Osteocyte (in vitro differentiated cells): Measurements from ENCODE around the gene IFNK. TPM values are rescaled to one million over a fixed set of nuclear protein-coding genes. Genes with fewer than 3 reads are reported as not detected.
"Not testable (repeated sequence)": the region's sequence is repeated elsewhere in the genome, so short reads cannot be mapped to it uniquely, and the experiment has no call there.

Source experiments
- DNase-seq: peaks from one replicate; pipeline ENCODE4 v3.0.0; 2021; ENCODE audit warnings: mixed read lengths; ENCODE audit not compliant: unreplicated experiment; ENCODE audit errors: extremely low spot score
- H3K27ac Mint-ChIP-seq: one replicate; pipeline ENCODE4 v1.8.0; 2021; ENCODE audit warnings: mild to moderate bottlenecking, mixed read lengths; ENCODE audit not compliant: unreplicated experiment
- H3K27me3 Mint-ChIP-seq: one replicate; pipeline ENCODE4 v1.8.0; 2021; ENCODE audit warnings: mixed read lengths; ENCODE audit not compliant: unreplicated experiment
- H3K36me3 Mint-ChIP-seq: one replicate; pipeline ENCODE4 v1.8.0; 2021; ENCODE audit warnings: mixed read lengths; ENCODE audit not compliant: unreplicated experiment
- H3K4me1 Mint-ChIP-seq: one replicate; pipeline ENCODE4 v1.8.0; 2021; ENCODE audit warnings: mixed read lengths; ENCODE audit not compliant: unreplicated experiment
- H3K4me3 Mint-ChIP-seq: one replicate; pipeline ENCODE4 v1.8.0; 2021; ENCODE audit warnings: mild to moderate bottlenecking, moderate library complexity, mixed read lengths; ENCODE audit not compliant: unreplicated experiment
- H3K9me3 Mint-ChIP-seq: one replicate; pipeline ENCODE4 v1.8.0; 2021; ENCODE audit warnings: mixed read lengths; ENCODE audit not compliant: unreplicated experiment
- total RNA-seq: library from RNA; stranded (reverse); gene quantifications from 2 replicates; pipeline ENCODE4 v1.2.1, GENCODE V29; 2021
- TF ChIP-seq, protein P1 (sequence below): fragments of 200-600 bp; sonication (generic); IDR thresholded peaks from 2 replicates; pipeline ENCODE4 v1.5.0; 2021; ENCODE audit warnings: antibody characterized with exemption, mild to moderate bottlenecking, moderate library complexity

The IFNK gene
- total RNA-seq, 1 donor from 2014 or later: not detected

DNA sequence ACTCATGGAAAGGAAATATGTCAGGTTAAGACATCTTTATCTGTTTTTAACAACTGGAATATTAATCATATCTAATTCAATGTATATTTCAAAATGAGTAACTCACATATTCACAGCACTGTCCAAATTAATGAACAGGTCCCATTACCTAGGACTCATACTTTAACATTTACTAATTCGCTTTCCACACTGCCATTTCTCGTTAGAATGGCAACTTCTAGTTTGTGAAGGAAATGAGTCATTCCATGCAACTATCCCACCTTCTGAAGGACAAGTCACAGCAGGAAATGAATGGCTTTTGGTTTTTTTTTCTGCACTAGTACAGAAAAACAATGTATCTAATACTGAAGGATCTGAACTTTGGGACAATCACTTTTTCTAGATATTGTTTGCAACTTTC is 24.6 kb upstream of the IFNK start:
- DNase-seq: no peak
- peaks cover 10% of the 10 kb centered on the region for H3K4me1 Mint-ChIP-seq
- H3K27me3 Mint-ChIP-seq: peaks cover 14% of the 10 kb centered on the region
- no peak overlapping the region for H3K4me3 Mint-ChIP-seq
- TF ChIP-seq, protein P1, sequence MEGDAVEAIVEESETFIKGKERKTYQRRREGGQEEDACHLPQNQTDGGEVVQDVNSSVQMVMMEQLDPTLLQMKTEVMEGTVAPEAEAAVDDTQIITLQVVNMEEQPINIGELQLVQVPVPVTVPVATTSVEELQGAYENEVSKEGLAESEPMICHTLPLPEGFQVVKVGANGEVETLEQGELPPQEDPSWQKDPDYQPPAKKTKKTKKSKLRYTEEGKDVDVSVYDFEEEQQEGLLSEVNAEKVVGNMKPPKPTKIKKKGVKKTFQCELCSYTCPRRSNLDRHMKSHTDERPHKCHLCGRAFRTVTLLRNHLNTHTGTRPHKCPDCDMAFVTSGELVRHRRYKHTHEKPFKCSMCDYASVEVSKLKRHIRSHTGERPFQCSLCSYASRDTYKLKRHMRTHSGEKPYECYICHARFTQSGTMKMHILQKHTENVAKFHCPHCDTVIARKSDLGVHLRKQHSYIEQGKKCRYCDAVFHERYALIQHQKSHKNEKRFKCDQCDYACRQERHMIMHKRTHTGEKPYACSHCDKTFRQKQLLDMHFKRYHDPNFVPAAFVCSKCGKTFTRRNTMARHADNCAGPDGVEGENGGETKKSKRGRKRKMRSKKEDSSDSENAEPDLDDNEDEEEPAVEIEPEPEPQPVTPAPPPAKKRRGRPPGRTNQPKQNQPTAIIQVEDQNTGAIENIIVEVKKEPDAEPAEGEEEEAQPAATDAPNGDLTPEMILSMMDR: no peak
- H3K9me3 Mint-ChIP-seq: no peaks in the 10 kb centered on the region
- peak overlapping the region; percentile 7 for H3K27ac Mint-ChIP-seq
- no peaks in the 10 kb centered on the region for H3K36me3 Mint-ChIP-seq

DNA sequence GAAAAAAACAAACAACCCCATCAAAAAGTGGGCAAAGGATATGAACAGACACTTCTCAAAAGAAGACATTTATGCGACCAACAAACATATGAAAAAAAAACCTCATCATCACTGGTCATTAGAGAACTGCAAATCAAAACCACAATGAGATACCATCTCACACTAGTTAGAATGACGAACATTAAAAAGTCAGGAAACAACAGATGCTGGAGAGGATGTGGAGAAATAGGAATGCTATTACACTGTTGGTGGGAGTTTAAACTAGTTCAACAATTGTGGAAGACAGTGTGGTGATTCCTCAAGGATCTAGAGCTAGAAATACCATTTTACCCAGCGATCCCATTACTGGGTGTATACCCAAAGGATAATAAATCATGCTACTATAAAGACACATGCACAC is 23.2 kb upstream of the IFNK start:
- not testable (repeated sequence) for H3K4me1 Mint-ChIP-seq, DNase-seq, H3K9me3 Mint-ChIP-seq, H3K4me3 Mint-ChIP-seq, H3K36me3 Mint-ChIP-seq, H3K27ac Mint-ChIP-seq
- peaks cover 14% of the 10 kb centered on the region for H3K27me3 Mint-ChIP-seq

DNA sequence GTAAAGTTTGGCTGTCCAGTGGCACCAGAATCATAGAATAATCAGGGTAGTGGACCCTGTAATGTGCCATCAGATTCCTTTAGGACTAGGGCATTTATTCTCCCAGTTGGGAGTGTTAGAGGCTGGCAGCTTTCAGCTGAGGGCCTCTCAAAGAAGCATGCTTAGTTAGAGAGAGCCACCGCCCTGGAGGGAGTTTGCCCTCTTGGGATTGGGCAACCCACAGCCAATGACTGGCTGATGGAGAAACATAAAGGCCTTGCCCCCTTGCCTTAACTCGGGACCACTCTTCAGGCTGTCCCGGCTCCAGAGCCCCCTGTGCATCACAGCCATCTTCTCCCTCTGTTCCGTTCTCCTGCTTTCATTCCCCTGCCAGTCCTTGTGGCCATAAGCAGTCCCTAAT is 20.5 kb upstream of the IFNK start:
- Mint-ChIP-seq H3K27me3 (peaks cover 11% of the 10 kb centered on the region), H3K4me1 (peaks cover 7% of the 10 kb centered on the region), H3K27ac (no peak overlapping the region), H3K4me3 (no peak overlapping the region), H3K9me3 (no peaks in the 10 kb centered on the region), H3K36me3 (no peaks in the 10 kb centered on the region)
- no peak for DNase-seq
- TF ChIP-seq, protein P1: no peak

DNA sequence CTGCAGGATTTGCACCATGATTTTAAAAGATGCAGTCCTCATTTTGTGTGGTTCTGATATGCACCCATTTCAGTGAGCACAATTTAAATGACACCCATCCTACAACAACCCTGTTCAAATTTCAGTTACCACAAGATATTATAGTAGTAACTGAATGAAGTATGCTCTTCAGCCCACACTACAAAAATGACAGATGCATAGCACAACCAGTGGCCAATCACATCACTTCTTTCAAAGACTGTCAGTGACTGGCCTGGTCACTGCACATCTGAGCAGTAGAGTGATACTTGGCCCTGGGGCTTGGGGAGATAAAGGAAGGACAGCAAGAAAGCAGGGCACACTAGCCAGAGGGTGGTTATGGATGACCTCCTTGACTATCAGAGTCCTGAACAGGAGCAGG is 19.8 kb upstream of the IFNK start:
- Mint-ChIP-seq H3K27ac (no peak overlapping the region), H3K36me3 (no peaks in the 10 kb centered on the region), H3K9me3 (no peaks in the 10 kb centered on the region), H3K4me1 (peaks cover 5% of the 10 kb centered on the region), H3K27me3 (peaks cover 17% of the 10 kb centered on the region), H3K4me3 (no peak overlapping the region)
- DNase-seq: no peak
- TF ChIP-seq, protein P1: no peak

DNA sequence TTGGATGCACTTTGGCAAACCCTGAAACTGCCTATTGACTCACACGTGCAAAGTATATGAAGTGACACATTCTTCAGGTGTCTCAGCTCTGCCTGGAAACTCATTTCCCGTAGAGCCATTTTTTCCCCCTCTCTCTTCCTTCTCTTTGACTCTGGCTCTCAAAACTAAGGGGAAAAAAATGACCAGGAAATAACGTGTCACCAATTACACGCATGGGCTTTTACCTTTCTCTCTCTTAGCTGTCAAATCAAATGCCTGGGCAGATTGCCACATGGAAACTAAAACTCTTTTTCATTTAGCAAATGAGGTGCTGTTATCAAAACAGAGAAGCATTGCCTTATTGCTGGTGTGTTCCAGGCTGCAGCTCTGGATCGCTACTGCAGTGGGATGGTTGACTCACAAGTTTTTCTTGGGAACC is 18.3 kb upstream of the IFNK start:
- Mint-ChIP-seq H3K4me1 (peaks cover 2% of the 10 kb centered on the region), H3K36me3 (no peaks in the 10 kb centered on the region), H3K9me3 (no peaks in the 10 kb centered on the region), H3K4me3 (no peak overlapping the region), H3K27ac (no peak overlapping the region), H3K27me3 (peaks cover 21% of the 10 kb centered on the region)
- DNase-seq: no peak
- TF ChIP-seq, protein P1: no peak

DNA sequence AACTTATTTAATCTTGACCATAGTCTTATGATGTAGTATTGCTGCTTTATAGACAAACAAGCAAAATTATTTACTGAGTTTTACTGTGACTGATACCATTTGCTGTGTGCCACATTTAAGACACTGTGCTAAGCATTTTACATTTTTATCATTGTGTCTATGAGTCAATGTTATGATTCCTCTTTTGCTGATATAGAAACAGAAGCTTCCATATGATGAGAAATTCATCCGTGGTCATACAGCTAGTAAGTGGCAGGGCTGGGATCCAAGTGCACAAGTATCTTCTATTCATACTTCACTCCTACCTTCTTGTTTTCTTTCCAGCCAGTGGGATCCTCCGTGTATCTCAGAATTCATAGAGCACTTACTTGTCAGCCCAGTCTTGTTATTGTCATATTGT is 17.1 kb upstream of the IFNK start:
- Mint-ChIP-seq H3K27ac (no peak overlapping the region), H3K4me1 (peaks cover 4% of the 10 kb centered on the region), H3K27me3 (peaks cover 22% of the 10 kb centered on the region), H3K36me3 (no peaks in the 10 kb centered on the region), H3K4me3 (no peak overlapping the region), H3K9me3 (no peaks in the 10 kb centered on the region)
- TF ChIP-seq, protein P1: no peak
- DNase-seq: no peak
